HepG2 (cell line): Measurements from ENCODE around the gene SCMH1. TPM values are rescaled to one million over a fixed set of nuclear protein-coding genes. Genes with fewer than 3 reads are reported as not detected.

Source experiments
- CTCF ChIP-seq: sonication (generic); formaldehyde crosslinking; IDR thresholded peaks from 2 replicates; pipeline ENCODE4 v1.5.0; 2020; ENCODE audit warnings: mild to moderate bottlenecking, missing genetic modification reagents, moderate library complexity
- ERF ChIP-seq: IDR thresholded peaks from 2 replicates; pipeline ENCODE4 v1.6.1; 2018; ENCODE audit warnings: missing biosample characterization, missing genetic modification reagents
- FOXA3 ChIP-seq: IDR thresholded peaks from 2 replicates; pipeline ENCODE4 v1.6.1; 2016; ENCODE audit warnings: missing genetic modification reagents, missing compliant biosample characterization
- HOXA3 ChIP-seq: sonication (generic); formaldehyde crosslinking; IDR thresholded peaks from 2 replicates; pipeline ENCODE4 v1.5.0; 2020; ENCODE audit warnings: missing genetic modification reagents
- NFE2L1 ChIP-seq: sonication (generic); formaldehyde crosslinking; IDR thresholded peaks from 2 replicates; pipeline ENCODE4 v1.4.0; 2020; ENCODE audit warnings: missing genetic modification reagents, mild to moderate bottlenecking, borderline replicate concordance
- POLR2A ChIP-seq, 2 experiments: IDR thresholded peaks; 2 replicates each; pipeline ENCODE4 v1.6.1; 2011; ENCODE audit warnings: low read depth in 2 of 2, low read length in 2 of 2, mild to moderate bottlenecking in 1 of 2, moderate library complexity in 1 of 2; ENCODE audit not compliant: insufficient read depth in 1 of 2
- POLR2AphosphoS5 ChIP-seq: IDR thresholded peaks from 2 replicates; pipeline ENCODE4 v1.6.1; 2012; ENCODE audit warnings: low read depth, low read length
- RARA ChIP-seq: IDR thresholded peaks from 2 replicates; pipeline ENCODE4 v1.6.1; 2016; ENCODE audit warnings: missing genetic modification reagents, missing compliant biosample characterization
- YEATS4 ChIP-seq: sonication (generic); formaldehyde crosslinking; IDR thresholded peaks from 2 replicates; pipeline ENCODE4 v1.4.0; 2020; ENCODE audit warnings: missing genetic modification reagents, borderline replicate concordance
- ZBTB21 ChIP-seq: sonication (generic); formaldehyde crosslinking; IDR thresholded peaks from 2 replicates; pipeline ENCODE4 v1.4.0; 2020; ENCODE audit warnings: missing genetic modification reagents
- ZBTB7B ChIP-seq: sonication (generic); formaldehyde crosslinking; IDR thresholded peaks from 2 replicates; pipeline ENCODE4 v1.4.0; 2020; ENCODE audit warnings: missing genetic modification reagents
- ZNF142 ChIP-seq: sonication (generic); formaldehyde crosslinking; IDR thresholded peaks from 2 replicates; pipeline ENCODE4 v1.4.0; 2020; ENCODE audit warnings: missing genetic modification reagents
- ZNF263 ChIP-seq: sonication (generic); formaldehyde crosslinking; IDR thresholded peaks from 2 replicates; pipeline ENCODE4 v1.4.0; 2020; ENCODE audit warnings: missing genetic modification reagents
- ZNF282 ChIP-seq: fragments of 450-650 bp; IDR thresholded peaks from 2 replicates; pipeline ENCODE4 v1.6.1; 2018; ENCODE audit not compliant: partially characterized antibody
- ZNF629 ChIP-seq: sonication (generic); formaldehyde crosslinking; conservative IDR thresholded peaks from 2 replicates; pipeline ENCODE4 v1.5.0; 2020; ENCODE audit warnings: missing genetic modification reagents
- polyA plus RNA-seq, 8 experiments: library from polyadenylated mRNA; depleted of rRNA in 3 of 8; stranded (reverse) in 7 of 8; unstranded in 1 of 8; fragments of >200 nt; fragmentation: Illumina TruSeq in 4 of 8; extraction: Trizol in 4 of 8; gene quantifications; 2 replicates each; pipeline versions ENCODE4 v1.2.1 to v1.2.3, GENCODE V29; 2011 to 2016; ENCODE audit warnings: low read depth in 4 of 8, missing spikeins in 1 of 8, mixed read lengths in 1 of 8; ENCODE audit not compliant: insufficient read depth in 1 of 8
- total RNA-seq, 5 experiments: library from RNA; depleted of rRNA; stranded (reverse); fragments of >200 nt; fragmentation: Illumina TruSeq; extraction: Trizol; gene quantifications; 2 replicates each; pipeline ENCODE4 v1.2.3, GENCODE V29; 2016; ENCODE audit warnings: low read depth in 1 of 5
- TF ChIP-seq, protein P1 (sequence below): IDR thresholded peaks from 2 replicates; pipeline ENCODE4 v1.6.1; 2016; ENCODE audit warnings: mild to moderate bottlenecking, missing biosample characterization, missing genetic modification reagents
- TF ChIP-seq, protein P2 (sequence below), 2 experiments: IDR thresholded peaks; 2 replicates each; pipeline ENCODE4 v1.6.1; 2011 to 2012; ENCODE audit warnings: low read length in 2 of 2, borderline replicate concordance in 1 of 2, low read depth in 1 of 2, mild to moderate bottlenecking in 1 of 2, moderate library complexity in 1 of 2

Gene SCMH1
- total and polyA plus RNA-seq, 2 of the 13 experiments (the other 11 are each of a cell fraction or from before 2014, with no cell fraction given): 41.8 to 52.6 TPM

DNA sequence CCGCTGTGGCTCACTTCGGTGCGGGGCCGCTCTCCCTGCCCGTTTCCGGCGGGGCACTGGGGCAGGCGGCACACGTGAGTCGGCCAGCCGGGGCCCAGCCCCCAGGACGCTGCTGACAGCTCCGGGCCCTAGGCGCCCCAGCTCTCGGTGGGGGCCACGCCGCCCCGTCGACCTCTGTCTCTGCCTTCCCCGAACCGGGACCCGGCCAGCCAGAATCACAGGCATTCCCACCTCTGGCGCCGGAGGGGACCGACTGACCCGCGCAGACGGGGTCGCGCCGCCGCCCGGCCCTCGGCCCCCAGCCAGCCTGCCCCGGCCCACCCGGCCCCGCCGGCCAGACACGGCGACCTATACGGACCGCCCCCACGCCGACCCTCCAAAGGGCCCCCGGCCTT, 755 bp downstream of the SCMH1 start (continued):
- TF ChIP-seq ZBTB7B (CRISPR knock-in tag) (peak; percentile 27; the same call in 1 of the 2 replicates), FOXA3 (CRISPR knock-in tag) (no peak), ZNF142 (peak; percentile 47), YEATS4 (CRISPR knock-in tag) (peak; percentile 79), ZBTB21 (CRISPR knock-in tag) (no peak), RARA (peak; percentile 16; the same call in 1 of the 2 replicates), ZNF629 (CRISPR knock-in tag) (no peak), ERF (no peak), CTCF (CRISPR knock-in tag) (no peak), POLR2AphosphoS5 (no peak), HOXA3 (CRISPR knock-in tag) (0 out of 2 replicates have a peak, but pooled peaks have one; percentile 13), ZNF263 (CRISPR knock-in tag) (no peak), NFE2L1 (CRISPR knock-in tag) (no peak), POLR2A (IDR thresholded peaks at IDR 0.05; ENCODE audit: insufficient read depth in 1 of 2, low read depth in 2 of 2, low read length in 2 of 2) (peak in 1 of 2 experiments; percentile 2; a peak in 1 of 4 replicates), ZNF282 (no peak)
- TF ChIP-seq, protein P1, sequence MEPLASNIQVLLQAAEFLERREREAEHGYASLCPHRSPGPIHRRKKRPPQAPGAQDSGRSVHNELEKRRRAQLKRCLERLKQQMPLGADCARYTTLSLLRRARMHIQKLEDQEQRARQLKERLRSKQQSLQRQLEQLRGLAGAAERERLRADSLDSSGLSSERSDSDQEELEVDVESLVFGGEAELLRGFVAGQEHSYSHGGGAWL (CRISPR knock-in tag): peak; percentile 78; the same call in 1 of the 2 replicates
- TF ChIP-seq, protein P2, sequence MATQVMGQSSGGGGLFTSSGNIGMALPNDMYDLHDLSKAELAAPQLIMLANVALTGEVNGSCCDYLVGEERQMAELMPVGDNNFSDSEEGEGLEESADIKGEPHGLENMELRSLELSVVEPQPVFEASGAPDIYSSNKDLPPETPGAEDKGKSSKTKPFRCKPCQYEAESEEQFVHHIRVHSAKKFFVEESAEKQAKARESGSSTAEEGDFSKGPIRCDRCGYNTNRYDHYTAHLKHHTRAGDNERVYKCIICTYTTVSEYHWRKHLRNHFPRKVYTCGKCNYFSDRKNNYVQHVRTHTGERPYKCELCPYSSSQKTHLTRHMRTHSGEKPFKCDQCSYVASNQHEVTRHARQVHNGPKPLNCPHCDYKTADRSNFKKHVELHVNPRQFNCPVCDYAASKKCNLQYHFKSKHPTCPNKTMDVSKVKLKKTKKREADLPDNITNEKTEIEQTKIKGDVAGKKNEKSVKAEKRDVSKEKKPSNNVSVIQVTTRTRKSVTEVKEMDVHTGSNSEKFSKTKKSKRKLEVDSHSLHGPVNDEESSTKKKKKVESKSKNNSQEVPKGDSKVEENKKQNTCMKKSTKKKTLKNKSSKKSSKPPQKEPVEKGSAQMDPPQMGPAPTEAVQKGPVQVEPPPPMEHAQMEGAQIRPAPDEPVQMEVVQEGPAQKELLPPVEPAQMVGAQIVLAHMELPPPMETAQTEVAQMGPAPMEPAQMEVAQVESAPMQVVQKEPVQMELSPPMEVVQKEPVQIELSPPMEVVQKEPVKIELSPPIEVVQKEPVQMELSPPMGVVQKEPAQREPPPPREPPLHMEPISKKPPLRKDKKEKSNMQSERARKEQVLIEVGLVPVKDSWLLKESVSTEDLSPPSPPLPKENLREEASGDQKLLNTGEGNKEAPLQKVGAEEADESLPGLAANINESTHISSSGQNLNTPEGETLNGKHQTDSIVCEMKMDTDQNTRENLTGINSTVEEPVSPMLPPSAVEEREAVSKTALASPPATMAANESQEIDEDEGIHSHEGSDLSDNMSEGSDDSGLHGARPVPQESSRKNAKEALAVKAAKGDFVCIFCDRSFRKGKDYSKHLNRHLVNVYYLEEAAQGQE (IDR thresholded peaks at IDR 0.05; ENCODE audit: borderline replicate concordance in 1 of 2, low read depth in 1 of 2, low read length in 2 of 2): no peak
